GM19025 (cell line): ENCODE data around the gene TNFAIP8.

Experiments
- ATAC-seq: cut with Tn5 transposase; IDR thresholded peaks from one replicate; pipeline ENCODE4 v1.9.1; 2021; ENCODE audit warnings: mild to moderate bottlenecking, low read depth, moderate library complexity; ENCODE audit not compliant: unreplicated experiment

TNFAIP8 gene

DNA sequence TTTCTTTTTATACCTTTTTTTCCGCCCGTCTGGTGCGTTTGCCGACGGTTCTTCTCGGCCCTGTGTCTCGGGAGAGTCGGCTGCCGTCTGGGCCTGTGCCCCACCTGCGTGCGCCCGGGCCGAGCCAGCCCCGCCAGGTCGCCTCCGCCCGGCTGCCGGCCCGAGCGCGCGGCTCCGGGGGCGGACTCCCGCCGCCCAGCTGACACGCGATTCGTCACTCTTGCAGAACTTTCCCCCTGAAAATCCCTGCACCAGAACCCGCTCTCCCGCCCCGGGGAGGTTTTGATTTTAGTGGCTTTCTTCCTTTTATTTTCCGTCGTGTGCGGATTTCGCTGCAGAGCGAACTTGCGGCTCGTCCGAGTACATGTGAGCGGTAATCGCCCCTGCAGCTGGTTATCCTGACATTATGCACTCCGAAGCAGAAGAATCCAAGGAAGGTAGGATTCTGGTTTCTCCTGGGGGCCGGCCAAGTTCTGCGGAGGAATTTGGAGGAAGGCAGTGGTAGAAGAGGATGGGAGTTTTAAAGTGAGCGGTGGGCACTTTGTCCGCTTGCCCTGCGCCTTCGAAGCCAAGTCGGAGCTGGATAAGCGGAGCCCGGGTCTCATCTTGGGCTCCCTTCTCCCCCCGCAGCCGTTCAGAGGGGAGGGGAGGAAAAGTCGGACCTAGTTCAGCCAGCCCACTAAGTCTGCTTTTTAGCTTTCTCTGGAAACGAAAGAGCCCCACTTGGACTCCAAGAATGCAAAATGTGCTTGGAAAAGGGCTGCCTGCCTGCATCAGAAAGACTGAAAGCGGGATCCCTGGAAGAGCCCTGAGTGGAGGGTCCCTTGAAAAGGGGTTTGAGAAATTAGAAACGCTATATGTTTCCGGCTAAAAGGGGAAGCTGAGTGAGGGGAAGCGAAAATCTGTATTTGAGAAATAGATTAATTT, at the start of gene TNFAIP8:
TNFAIP8 (plus strand) TSS at position 335 of the 927 bp plus-strand sequence; CDS start at position 407, 72 bp downstream.
- peak; percentile 58 for ATAC-seq

- ATAC-seq: no peak
These were observed 48.6 kb upstream of the TNFAIP8 start for GRCh38 chr5:119307170-119307569.

GRCh38 chr5:119309326-119309725, 46.5 kb upstream of the TNFAIP8 start:
- ATAC-seq: no peak

GRCh38 chr5:119311688-119312087, 44.1 kb upstream of the TNFAIP8 start:
- no peak for ATAC-seq

- ATAC-seq: no peak
These were observed 43.4 kb upstream of the TNFAIP8 start for GRCh38 chr5:119312403-119312802.

DNA sequence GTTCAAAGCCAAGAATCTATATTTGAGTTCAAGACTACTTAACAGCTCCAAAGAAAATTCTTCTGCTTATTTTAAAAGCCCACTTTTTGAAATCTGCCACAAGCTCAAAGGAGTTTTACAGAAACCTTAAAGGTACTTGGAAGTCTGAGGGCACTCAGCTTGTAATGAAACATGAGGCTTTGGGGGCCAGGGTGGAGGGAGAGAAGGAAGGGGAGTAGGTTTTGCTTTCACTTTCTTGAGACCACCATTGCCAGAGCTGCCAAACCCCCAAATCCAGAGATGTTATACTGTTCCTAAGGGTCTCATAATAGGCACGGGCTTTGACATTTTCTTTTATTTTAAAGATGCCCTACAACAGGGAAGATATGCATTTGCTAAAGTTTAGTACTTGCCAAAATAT, 42.6 kb upstream of the TNFAIP8 start:
- no peak for ATAC-seq

- ATAC-seq: no peak
These were observed 41.9 kb upstream of the TNFAIP8 start for GRCh38 chr5:119313658-119314605.

GRCh38 chr5:119315516-119315949, 40.3 kb upstream of the TNFAIP8 start:
- ATAC-seq: peak; percentile 75

DNA sequence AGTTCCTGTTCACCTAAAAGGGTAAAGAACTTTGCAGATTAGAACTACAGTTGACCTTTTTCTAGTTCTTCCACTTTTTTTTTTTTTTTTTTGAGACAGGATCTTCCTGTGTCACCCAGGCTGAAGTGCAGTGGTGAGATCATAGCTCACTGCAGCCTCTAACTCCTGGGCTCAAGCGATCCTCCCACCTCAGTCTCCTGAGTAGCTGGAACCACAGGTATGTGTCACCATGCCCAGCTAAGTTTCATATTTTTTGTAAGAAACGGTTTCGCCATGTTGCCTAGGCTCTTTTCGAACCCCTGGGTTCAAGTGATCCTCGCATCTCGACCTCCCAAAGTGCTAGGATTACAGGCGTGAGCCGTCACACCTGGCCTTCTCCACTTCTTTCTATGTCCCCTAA, 39.7 kb upstream of the TNFAIP8 start:
- ATAC-seq: no peak

DNA sequence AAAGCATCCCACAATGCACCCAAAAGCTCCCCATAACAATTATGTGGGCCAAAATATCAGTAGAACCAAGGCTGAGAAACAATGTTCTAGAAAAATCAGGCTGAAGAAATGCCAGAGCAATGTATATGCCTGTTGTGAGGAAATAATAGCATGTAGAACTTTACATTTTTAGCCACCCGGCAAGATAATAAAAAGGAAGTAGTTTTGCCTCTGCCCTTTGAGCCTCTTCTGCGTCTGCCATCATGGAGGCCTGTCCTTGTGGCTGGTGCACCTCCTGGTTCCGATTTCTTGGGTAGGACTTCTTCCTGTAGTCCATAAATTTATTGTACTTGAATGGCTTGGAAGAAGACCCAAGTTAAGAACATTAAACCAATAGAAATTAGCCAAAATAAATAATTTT, 38.9 kb upstream of the TNFAIP8 start:
- ATAC-seq: no peak

- ATAC-seq: no peak
These were observed 37.4 kb upstream of the TNFAIP8 start for GRCh38 chr5:119318256-119318894.

DNA sequence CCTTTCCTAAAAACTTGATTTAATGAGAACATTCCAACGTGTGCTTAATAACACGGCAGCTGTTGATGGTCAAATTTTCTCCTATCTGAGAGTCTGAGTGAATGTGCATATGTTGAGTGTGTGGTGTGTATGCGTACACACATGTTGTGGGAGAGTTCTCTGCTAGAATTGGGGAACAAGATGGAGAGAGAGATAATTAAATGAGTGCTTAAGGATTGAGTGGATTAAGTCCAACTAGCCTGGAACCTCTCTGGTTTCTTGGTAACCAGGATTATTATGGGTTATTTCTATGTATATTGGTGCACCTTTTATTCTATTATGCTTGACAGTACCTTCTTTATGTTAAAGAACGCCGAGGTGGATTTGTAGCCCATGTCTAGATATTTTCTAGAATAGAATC, 36.4 kb upstream of the TNFAIP8 start:
- ATAC-seq: no peak

DNA sequence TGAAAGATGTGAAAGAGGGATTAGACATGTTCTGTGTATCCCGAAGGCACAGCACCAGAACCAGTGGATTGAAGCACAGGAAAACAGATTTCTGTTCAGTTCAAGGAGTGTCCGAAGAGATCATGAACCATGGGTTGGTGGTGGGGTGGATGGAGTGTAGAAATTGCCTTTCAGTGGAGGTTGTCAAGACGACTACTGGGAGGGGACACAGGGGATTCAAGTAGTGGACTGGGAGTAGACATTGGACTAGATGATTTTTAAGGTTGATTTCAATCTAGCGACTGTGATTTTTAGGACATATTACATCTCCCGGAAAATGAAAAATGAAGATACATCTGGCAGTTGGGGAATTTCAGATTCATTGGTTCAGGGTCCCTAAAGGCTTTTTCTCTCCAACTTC, 35.9 kb upstream of the TNFAIP8 start:
- ATAC-seq: no peak

DNA sequence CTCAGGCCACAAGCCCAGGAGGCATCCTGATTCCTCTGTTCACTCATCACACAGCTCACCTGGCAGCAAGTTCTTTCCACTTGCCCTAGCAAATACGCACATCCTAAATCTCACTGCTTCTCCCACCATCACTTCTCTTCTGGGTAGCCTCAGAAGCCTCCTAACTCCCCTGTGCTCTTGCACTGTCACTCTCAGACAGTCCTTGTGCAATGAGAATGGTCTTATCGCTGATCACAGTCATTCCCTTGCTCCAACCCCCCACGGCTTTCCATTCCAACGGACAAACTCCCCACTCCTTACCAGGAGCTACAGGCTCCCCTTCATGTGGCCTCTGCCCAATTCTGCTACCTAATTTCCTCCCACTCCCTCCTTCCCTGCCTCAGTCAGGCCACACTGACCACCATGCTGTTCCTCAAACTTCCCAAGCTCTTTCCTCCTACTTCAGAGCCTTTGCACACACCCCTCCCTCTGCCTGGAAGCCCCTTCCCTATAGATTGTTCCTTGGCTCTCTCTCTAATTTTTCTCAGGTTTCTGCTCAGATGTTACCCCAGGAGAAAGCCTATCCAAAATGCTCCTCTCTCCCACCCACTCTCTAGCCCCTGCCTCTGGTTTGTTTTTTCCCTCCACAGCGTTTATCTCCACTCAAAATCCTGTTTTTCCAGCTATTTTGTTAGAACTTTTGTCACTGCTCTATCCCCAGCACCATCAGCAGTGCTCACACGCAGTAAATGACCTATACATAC, 34.1 kb upstream of the TNFAIP8 start:
- ATAC-seq: no peak

DNA sequence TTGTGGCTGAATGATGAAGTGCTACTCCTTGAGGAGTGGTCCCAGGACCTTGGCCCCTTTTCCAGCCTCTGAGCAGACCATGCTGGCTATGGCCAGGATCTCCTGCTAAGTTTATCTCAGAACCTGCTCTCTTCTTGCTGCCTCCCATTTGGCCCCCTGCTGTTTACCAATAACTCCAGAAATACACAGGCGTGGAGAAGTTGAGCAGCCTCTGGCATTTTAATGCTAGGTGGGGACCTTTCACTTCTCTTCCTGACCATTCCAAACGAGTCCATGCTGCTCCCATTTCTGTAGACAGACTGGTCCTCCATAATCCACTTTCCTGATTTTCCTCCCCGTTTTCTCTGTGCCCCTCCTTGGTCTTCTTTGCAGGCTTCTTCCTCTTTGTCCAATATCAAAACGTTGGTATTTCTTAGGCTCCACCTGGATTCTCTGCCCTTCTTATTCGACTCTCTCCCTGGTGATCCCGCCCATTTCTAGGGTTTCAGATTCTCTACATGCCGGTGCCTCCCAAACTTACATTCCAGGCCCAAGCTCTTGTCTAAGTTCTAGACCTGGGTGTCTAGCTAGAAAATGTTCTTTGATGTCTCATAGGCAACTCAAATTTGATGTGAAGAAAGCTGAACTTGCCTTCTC, 33.4 kb upstream of the TNFAIP8 start:
- ATAC-seq: no peak

- peak; percentile 33 for ATAC-seq
These were observed 32.8 kb upstream of the TNFAIP8 start for GRCh38 chr5:119322948-119323537.

- no peak for ATAC-seq
These were observed 32.2 kb upstream of the TNFAIP8 start for GRCh38 chr5:119323601-119324000.

- ATAC-seq: no peak
These were observed 31.0 kb upstream of the TNFAIP8 start for GRCh38 chr5:119324842-119325241.

DNA sequence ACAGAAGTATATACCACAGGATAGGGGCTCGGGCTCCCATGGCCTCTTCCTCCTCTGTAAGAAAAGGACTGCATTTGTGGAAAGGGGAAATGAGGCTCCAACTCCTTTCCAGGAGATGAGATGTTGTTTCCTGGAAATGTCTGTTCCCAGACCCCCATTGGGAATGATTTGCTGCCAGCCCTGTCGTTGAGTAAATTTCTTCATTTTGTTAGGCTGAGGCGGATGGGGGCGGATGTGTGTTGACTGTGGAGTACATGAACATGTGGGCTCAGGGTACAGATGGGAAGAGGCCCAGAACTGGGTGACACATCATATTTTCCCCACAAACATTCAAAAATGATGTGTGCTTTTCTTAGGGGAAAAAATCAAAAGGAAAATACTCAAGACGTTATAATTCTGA, 28.8 kb upstream of the TNFAIP8 start:
- ATAC-seq: no peak
